OCI-LY3 (cell line): ENCODE results near the gene CDH23.

Experiments used
- EZH2phosphoT487 ChIP-seq: fragments of 200-600 bp; shearing (Covaris generic); IDR thresholded peaks from 2 replicates; pipeline ENCODE4 v1.6.1; 2018; ENCODE audit warnings: antibody characterized with exemption, mixed run types, low read depth
- TF ChIP-seq, protein P1 (sequence below): fragments of 200-600, 300-600 bp; sonication (generic); IDR thresholded peaks from 2 replicates; pipeline ENCODE4 v1.5.1; 2014; ENCODE audit warnings: antibody characterized with exemption, low read length, low read depth

DNA sequence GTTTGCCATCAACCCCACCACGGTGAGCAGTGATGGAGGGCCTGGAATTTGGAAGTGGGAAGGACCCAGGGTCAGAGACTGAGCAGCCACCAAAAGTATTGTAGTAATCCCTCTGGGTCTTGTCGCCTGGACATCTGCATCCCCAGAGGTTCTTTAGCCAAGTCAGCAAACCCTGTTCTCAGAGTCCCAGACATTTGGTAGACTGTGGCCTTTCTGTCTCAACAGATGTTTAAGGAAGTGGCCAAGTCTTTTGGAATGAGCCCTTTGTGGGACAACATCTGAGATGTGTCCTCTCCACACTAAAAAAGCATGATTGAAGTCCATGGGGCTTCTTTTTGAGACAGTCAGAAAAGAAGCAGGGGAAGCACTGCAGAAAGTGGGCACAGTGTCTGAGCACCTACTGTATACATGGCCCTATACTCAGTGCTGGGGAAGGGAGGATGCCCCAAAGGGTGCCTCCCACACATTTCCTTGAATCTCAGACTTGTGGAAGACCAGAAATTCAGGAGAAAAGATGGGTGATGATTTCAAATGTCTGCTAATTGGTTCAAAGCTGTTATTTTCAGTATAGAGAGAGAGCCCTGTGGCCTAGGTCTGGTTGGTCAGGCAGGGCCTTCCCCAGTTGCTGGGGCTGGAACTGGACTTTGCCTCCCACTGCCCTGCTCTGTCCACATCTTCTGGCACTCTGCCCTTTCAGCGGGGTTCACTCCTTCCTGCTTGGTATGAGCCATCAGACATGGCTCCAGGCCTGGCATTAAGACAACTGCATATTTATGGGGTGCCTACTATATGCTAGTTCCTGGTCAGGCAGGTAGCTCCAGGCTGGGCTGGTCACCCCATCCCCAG, 403.1 kb downstream of the CDH23 start:
- TF ChIP-seq, protein P1, sequence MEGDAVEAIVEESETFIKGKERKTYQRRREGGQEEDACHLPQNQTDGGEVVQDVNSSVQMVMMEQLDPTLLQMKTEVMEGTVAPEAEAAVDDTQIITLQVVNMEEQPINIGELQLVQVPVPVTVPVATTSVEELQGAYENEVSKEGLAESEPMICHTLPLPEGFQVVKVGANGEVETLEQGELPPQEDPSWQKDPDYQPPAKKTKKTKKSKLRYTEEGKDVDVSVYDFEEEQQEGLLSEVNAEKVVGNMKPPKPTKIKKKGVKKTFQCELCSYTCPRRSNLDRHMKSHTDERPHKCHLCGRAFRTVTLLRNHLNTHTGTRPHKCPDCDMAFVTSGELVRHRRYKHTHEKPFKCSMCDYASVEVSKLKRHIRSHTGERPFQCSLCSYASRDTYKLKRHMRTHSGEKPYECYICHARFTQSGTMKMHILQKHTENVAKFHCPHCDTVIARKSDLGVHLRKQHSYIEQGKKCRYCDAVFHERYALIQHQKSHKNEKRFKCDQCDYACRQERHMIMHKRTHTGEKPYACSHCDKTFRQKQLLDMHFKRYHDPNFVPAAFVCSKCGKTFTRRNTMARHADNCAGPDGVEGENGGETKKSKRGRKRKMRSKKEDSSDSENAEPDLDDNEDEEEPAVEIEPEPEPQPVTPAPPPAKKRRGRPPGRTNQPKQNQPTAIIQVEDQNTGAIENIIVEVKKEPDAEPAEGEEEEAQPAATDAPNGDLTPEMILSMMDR, result no peak
- TF ChIP-seq EZH2phosphoT487, result no peak
